ENCODE results near the gene BAIAP2. TPM values are rescaled to one million over a fixed set of nuclear protein-coding genes. Genes with fewer than 3 reads are reported as not detected.

The BAIAP2 gene
- polyA plus RNA-seq, 1 donor, result 13.6 TPM

- Histone ChIP-seq H3K4me1 (ENCODE audit: control insufficient read depth, insufficient read depth, low read length) (peaks cover 29% of the 10 kb centered on the region), H3K27ac (ENCODE audit: low read length) (no peak overlapping the region), H3K4me3 (ENCODE audit: low read length) (no peak overlapping the region), H3K36me3 (ENCODE audit: control insufficient read depth, insufficient read depth, low read length) (no peaks in the 10 kb centered on the region), H3K27me3 (ENCODE audit: control insufficient read depth, insufficient read depth, low read length) (peaks cover 2% of the 10 kb centered on the region), H3K9me3 (ENCODE audit: control insufficient read depth, low read depth, low read length) (peaks cover 4% of the 10 kb centered on the region)
- DNase-seq, result no peak
- WGBS (ENCODE audit: insufficient coverage, low lambda C conversion rate), result no CpG with 5 or more reads among the region's 24 CpGs
Observed at GRCh38 chr17:81092518-81093095, 57.7 kb downstream of the BAIAP2 start.

GRCh38 chr17:81093619-81094508 lies 58.9 kb downstream of the BAIAP2 start:
- WGBS (ENCODE audit: insufficient coverage, low lambda C conversion rate), result no CpG with 5 or more reads among the region's 21 CpGs
- Histone ChIP-seq H3K4me3 (ENCODE audit: low read length) (no peak overlapping the region), H3K27me3 (ENCODE audit: control insufficient read depth, insufficient read depth, low read length) (peaks cover 2% of the 10 kb centered on the region), H3K4me1 (ENCODE audit: control insufficient read depth, insufficient read depth, low read length) (peaks cover 33% of the 10 kb centered on the region), H3K36me3 (ENCODE audit: control insufficient read depth, insufficient read depth, low read length) (no peaks in the 10 kb centered on the region), H3K27ac (ENCODE audit: low read length) (no peak overlapping the region), H3K9me3 (ENCODE audit: control insufficient read depth, low read depth, low read length) (peaks cover 4% of the 10 kb centered on the region)
- DNase-seq, result no peak

GRCh38 chr17:81094509-81095382 lies 59.8 kb downstream of the BAIAP2 start:
- H3K9me3 ChIP-seq (ENCODE audit: control insufficient read depth, low read depth, low read length), result peaks cover 4% of the 10 kb centered on the region
- H3K27ac ChIP-seq (ENCODE audit: low read length), result no peak overlapping the region
- H3K27me3 ChIP-seq (ENCODE audit: control insufficient read depth, insufficient read depth, low read length), result peaks cover 2% of the 10 kb centered on the region
- WGBS (ENCODE audit: insufficient coverage, low lambda C conversion rate), result no CpG with 5 or more reads among the region's 33 CpGs
- DNase-seq, result peak; percentile 84 to 87
- no peaks in the 10 kb centered on the region for H3K36me3 ChIP-seq (ENCODE audit: control insufficient read depth, insufficient read depth, low read length)
- peaks cover 33% of the 10 kb centered on the region for H3K4me1 ChIP-seq (ENCODE audit: control insufficient read depth, insufficient read depth, low read length)
- no peak overlapping the region for H3K4me3 ChIP-seq (ENCODE audit: low read length)

- H3K36me3 ChIP-seq (ENCODE audit: control insufficient read depth, insufficient read depth, low read length), result no peaks in the 10 kb centered on the region
- peaks cover 4% of the 10 kb centered on the region for H3K9me3 ChIP-seq (ENCODE audit: control insufficient read depth, low read depth, low read length)
- peaks cover 33% of the 10 kb centered on the region for H3K4me1 ChIP-seq (ENCODE audit: control insufficient read depth, insufficient read depth, low read length)
- H3K27me3 ChIP-seq (ENCODE audit: control insufficient read depth, insufficient read depth, low read length), result peaks cover 2% of the 10 kb centered on the region
- no peak for DNase-seq
- no CpG with 5 or more reads among the region's 13 CpGs for WGBS (ENCODE audit: insufficient coverage, low lambda C conversion rate)
- no peak overlapping the region for H3K27ac ChIP-seq (ENCODE audit: low read length)
- no peak overlapping the region for H3K4me3 ChIP-seq (ENCODE audit: low read length)
Observed at GRCh38 chr17:81095383-81095762, 60.4 kb downstream of the BAIAP2 start.

GRCh38 chr17:81096741-81097133 lies 61.8 kb downstream of the BAIAP2 start:
- Histone ChIP-seq H3K27ac (ENCODE audit: low read length) (no peak overlapping the region), H3K36me3 (ENCODE audit: control insufficient read depth, insufficient read depth, low read length) (no peaks in the 10 kb centered on the region), H3K27me3 (ENCODE audit: control insufficient read depth, insufficient read depth, low read length) (peaks cover 2% of the 10 kb centered on the region), H3K4me1 (ENCODE audit: control insufficient read depth, insufficient read depth, low read length) (peaks cover 32% of the 10 kb centered on the region), H3K9me3 (ENCODE audit: control insufficient read depth, low read depth, low read length) (peaks cover 4% of the 10 kb centered on the region), H3K4me3 (ENCODE audit: low read length) (no peak overlapping the region)
- 58% methylated on average over 2 of the region's 7 CpGs for WGBS (ENCODE audit: insufficient coverage, low lambda C conversion rate)
- no peak for DNase-seq

- Histone ChIP-seq H3K4me1 (ENCODE audit: control insufficient read depth, insufficient read depth, low read length) (peaks cover 32% of the 10 kb centered on the region), H3K9me3 (ENCODE audit: control insufficient read depth, low read depth, low read length) (no peaks in the 10 kb centered on the region), H3K4me3 (ENCODE audit: low read length) (no peak overlapping the region), H3K27ac (ENCODE audit: low read length) (no peak overlapping the region), H3K27me3 (ENCODE audit: control insufficient read depth, insufficient read depth, low read length) (peaks cover 2% of the 10 kb centered on the region), H3K36me3 (ENCODE audit: control insufficient read depth, insufficient read depth, low read length) (no peaks in the 10 kb centered on the region)
- peak; percentile 61 to 65 for DNase-seq
- WGBS (ENCODE audit: insufficient coverage, low lambda C conversion rate), result no CpG with 5 or more reads among the region's 31 CpGs
Observed at GRCh38 chr17:81097134-81097942, 62.4 kb downstream of the BAIAP2 start.

GRCh38 chr17:81097943-81098308 lies 63.0 kb downstream of the BAIAP2 start:
- Histone ChIP-seq H3K4me1 (ENCODE audit: control insufficient read depth, insufficient read depth, low read length) (peaks cover 32% of the 10 kb centered on the region), H3K27me3 (ENCODE audit: control insufficient read depth, insufficient read depth, low read length) (peaks cover 2% of the 10 kb centered on the region), H3K27ac (ENCODE audit: low read length) (no peak overlapping the region), H3K4me3 (ENCODE audit: low read length) (no peak overlapping the region), H3K36me3 (ENCODE audit: control insufficient read depth, insufficient read depth, low read length) (no peaks in the 10 kb centered on the region), H3K9me3 (ENCODE audit: control insufficient read depth, low read depth, low read length) (no peaks in the 10 kb centered on the region)
- no peak for DNase-seq
- WGBS (ENCODE audit: insufficient coverage, low lambda C conversion rate), result no CpG with 5 or more reads among the region's 13 CpGs

GRCh38 chr17:81099888-81100287 lies 64.9 kb downstream of the BAIAP2 start:
- Histone ChIP-seq H3K4me1 (ENCODE audit: control insufficient read depth, insufficient read depth, low read length) (peaks cover 26% of the 10 kb centered on the region), H3K27me3 (ENCODE audit: control insufficient read depth, insufficient read depth, low read length) (peaks cover 2% of the 10 kb centered on the region), H3K9me3 (ENCODE audit: control insufficient read depth, low read depth, low read length) (no peaks in the 10 kb centered on the region), H3K4me3 (ENCODE audit: low read length) (no peak overlapping the region), H3K36me3 (ENCODE audit: control insufficient read depth, insufficient read depth, low read length) (no peaks in the 10 kb centered on the region), H3K27ac (ENCODE audit: low read length) (no peak overlapping the region)
- WGBS (ENCODE audit: insufficient coverage, low lambda C conversion rate), result no CpG with 5 or more reads among the region's 23 CpGs
- DNase-seq, result no peak

- Histone ChIP-seq H3K9me3 (ENCODE audit: control insufficient read depth, low read depth, low read length) (no peaks in the 10 kb centered on the region), H3K4me3 (ENCODE audit: low read length) (no peak overlapping the region), H3K27me3 (ENCODE audit: control insufficient read depth, insufficient read depth, low read length) (peaks cover 2% of the 10 kb centered on the region), H3K27ac (ENCODE audit: low read length) (no peak overlapping the region), H3K4me1 (ENCODE audit: control insufficient read depth, insufficient read depth, low read length) (peaks cover 18% of the 10 kb centered on the region), H3K36me3 (ENCODE audit: control insufficient read depth, insufficient read depth, low read length) (no peaks in the 10 kb centered on the region)
- no peak for DNase-seq
- no CpG with 5 or more reads among the region's 10 CpGs for WGBS (ENCODE audit: insufficient coverage, low lambda C conversion rate)
Observed at GRCh38 chr17:81100668-81101067, 65.7 kb downstream of the BAIAP2 start.

Measured in large intestine (tissue), 3 donors.